Measurements from ENCODE around the gene PTPN4.
"Not testable (repeated sequence)": the region's sequence is repeated elsewhere in the genome, so short reads cannot be mapped to it uniquely, and the experiment has no call there.

The PTPN4 gene

GRCh38 chr2:119765433-119766002 lies 5.8 kb downstream of the PTPN4 start:
- DNase-seq = no peak

DNA sequence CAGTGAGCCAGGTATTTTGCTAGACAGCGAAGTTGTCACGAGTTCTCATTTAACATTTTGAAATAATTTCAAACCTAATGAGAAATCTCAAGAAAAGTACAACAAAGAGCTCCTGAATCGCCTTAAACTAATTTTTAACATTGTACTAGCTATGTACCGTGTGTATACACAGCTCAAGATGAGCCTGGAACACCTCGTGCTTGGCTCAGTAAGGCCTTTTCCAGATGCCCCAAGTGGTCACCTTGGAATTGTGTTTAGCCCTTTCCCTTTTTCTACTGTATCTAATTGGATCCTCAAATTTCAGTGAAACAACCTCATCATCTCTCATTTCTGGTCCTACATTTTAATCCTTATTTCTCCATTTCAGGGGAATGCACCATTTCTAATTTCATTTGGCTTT lies 7.2 kb downstream of the PTPN4 start:
- no peak for DNase-seq

- DNase-seq = no peak
Observed at GRCh38 chr2:119768742-119769141, 9.0 kb downstream of the PTPN4 start.

DNA sequence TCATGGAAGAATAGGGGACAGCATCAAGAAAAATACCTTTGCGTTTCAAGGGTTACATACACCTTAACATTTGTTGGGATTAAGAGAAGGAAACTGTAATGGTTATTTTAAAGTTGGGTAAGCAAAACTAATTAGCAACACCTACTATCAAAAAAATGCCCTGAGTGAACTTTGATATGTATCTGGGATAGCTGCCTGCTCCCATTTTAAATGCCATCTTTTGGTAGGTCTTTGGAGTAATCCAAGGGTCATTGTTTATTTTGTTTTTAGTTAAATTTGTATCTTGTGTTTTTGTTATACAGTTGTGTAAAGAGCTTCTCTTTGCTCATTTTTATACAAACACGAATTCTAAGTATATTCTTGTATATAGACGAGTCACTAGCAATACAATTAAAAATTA lies 9.9 kb downstream of the PTPN4 start:
- DNase-seq = no peak

- DNase-seq = no peak
Observed at GRCh38 chr2:119771331-119771730, 11.6 kb downstream of the PTPN4 start.

GRCh38 chr2:119772128-119772527 lies 12.4 kb downstream of the PTPN4 start:
- no peak for DNase-seq

- no peak for DNase-seq
Observed at GRCh38 chr2:119772767-119773166, 13.0 kb downstream of the PTPN4 start.

DNA sequence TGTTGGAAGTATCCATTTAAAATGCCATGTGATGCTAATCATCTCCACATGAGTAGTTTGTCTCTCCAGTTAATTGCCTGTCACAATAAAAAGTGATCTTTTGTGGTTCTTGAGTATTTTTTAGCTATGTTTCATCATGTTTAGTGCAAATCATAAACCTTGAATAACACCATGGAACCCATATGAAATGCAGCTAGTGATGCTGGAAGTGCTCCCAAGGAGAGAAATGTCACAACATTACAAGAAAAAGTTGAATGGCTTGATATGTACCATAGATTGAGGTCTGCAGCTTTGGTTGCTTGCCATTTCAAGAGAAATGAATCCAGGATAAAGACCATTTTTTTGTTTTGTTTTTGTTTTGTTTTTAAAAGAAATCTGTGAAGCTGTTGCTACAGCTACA lies 14.3 kb downstream of the PTPN4 start:
- no peak for DNase-seq

GRCh38 chr2:119775102-119775501 lies 15.4 kb downstream of the PTPN4 start:
- DNase-seq = no peak

- no peak for DNase-seq
Observed at GRCh38 chr2:119782308-119783027, 22.7 kb downstream of the PTPN4 start.

DNA sequence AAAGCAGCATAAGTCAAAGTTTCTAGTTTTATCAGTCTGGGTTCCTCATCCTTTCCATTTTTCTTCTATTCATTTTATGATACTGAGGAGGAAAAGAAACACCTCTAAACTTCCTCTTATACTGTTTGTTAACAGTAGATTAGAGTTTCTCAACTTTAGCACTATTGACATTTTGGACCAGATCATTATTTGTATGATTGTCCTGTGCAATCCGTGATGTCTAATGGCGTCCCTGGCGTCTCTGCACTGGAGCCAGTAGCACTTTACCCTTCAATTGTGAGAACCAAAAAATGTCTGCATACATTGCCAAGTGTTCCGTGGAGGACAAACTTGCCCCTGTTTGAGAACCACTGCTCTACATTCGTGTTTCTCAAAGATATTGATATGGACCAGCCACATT lies 25.2 kb downstream of the PTPN4 start:
- DNase-seq = no peak

DNA sequence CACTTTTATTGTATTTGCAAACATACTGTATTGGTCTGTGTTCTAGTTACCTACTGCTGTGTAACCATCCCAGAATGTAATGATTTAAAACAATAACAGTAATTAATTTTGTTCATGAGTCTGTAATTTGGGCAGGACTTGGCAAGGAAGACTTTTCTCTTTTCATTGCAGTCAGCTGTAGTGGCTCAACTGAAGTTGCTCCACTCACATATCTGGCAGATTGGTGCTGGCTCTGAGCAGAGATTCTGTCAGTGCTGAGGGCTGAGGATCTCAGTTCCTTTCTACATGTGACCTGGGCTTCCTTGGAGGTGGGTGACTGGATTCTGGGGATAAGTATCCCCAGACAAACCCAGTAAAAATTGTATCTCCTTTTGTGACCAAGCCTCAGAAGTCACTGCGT lies 26.6 kb downstream of the PTPN4 start:
- DNase-seq = no peak

DNA sequence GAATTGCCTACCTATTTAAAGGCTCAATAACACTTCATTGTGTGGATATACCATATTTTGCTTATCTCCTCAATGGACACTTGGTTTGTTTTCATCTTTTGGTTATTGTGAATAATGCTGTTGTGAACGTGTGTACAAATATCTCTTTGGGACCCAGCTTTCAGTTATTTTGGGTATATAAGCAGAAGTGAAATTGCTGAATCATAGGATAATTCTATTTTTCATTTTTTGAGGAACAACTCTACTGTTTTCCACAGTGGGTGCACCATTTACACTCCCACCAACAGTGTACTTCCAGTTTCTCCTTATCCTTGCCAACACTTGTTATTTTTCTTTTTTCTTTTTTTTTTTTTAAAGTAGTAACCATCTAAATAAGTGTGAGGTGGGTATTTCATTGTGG lies 29.0 kb downstream of the PTPN4 start:
- DNase-seq = no peak

- DNase-seq = no peak
Observed at GRCh38 chr2:119790466-119790865, 30.7 kb downstream of the PTPN4 start.

- no peak for DNase-seq
Observed at GRCh38 chr2:119792907-119793312, 33.2 kb downstream of the PTPN4 start.

DNA sequence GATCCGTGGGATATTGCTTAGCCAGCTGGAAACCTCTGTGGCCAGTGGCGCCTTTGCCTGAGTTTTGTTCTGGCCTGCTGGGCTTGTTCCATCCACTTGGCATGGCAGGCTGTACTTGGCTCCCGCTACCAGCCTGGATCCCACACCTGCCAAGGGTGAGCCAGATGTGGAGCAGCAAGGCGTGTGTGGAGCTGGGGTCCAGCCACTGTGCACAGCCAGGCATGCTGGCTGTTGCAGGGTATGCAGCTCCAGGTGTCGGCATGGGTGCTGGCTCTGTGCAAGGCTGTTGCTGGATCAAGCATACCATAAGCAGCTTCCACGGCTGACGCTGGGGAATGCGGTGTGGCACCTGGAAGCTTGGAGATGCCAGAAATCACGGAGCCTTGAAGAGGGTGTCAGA lies 34.5 kb downstream of the PTPN4 start:
- no peak for DNase-seq

DNA sequence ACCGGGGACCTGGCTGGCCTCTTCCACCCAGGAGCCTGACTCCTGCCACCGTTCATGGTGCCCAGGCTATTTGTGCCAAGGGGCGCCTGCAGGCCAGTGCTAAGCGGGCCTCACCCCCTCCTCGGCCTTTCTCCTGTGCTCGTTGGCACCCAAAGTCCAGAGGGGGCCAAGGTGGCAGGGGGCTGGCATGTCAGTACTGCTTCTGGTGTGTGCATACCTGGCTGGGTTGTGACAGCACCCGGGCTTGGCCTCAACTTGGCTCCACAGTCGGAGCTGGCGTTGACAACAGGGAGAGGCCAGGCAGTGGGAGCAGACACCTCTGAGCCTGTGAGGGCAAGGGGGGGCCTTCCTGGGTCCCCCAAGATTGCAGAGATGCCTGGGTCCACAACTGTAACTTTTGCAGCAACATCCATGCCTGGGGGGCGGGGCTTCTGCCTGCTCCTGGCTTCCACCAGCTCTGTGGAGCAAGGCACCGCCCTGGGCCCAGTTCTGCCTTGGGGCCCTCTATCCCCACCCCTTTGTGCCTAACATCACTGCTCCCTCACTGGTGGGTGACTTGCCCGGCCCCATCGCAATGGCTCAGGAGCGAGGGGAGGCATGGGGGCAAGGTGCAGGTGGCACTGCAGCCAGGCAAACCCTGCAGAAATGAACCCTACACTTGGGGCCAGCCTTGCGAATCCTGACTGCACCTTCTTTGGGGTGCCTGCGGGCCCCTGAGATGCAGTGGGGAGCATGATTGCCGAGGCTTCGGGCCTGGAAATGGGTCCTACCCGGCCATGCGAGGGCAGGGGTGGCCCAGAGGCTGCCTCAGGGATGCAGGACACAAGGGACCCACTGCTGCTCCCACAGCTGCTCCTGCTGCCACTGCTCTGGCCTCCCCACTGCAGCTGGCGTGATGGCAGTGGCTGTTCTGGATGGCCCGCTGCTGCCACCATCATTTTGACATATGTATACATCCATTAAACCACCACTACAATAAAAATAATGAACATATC lies 35.9 kb downstream of the PTPN4 start:
- DNase-seq = no peak

- DNase-seq = no peak
Observed at GRCh38 chr2:119800376-119800902, 40.7 kb downstream of the PTPN4 start.

DNA sequence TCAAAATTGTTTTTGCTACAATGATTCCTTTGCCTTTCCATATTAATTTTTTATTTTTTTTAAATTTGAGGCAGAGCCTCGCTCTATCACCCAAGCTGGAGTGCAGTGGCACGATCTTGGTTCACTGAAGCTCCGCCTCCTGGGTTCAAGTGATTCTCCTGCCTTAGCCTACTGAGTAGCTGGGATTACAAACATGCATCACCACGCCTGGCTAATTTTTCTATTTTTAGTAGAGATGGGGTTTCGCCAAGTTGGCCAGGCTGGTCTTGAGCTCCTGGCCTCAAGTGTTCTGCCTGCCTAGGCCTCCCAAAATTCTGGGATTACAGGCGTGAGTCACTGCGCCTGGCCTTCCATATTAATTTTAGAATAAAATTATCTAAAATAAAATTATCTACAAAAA lies 41.3 kb downstream of the PTPN4 start:
- DNase-seq = no peak

- not testable (repeated sequence) for DNase-seq
Observed at GRCh38 chr2:119801989-119802388, 42.3 kb downstream of the PTPN4 start.

- DNase-seq = no peak
Observed at GRCh38 chr2:119803101-119803500, 43.4 kb downstream of the PTPN4 start.

- not testable (repeated sequence) for DNase-seq
Observed at GRCh38 chr2:119804409-119804808, 44.7 kb downstream of the PTPN4 start.

GRCh38 chr2:119808516-119809147 lies 48.9 kb downstream of the PTPN4 start:
- no peak for DNase-seq
